Endothelial cell of umbilical vein (primary cell): Measurements from ENCODE around the gene CDHR5.

Experiments
- CTCF ChIP-seq, 2 donors: IDR thresholded peaks; 1 replicate in 1 of 2; 2 replicates in 1 of 2; pipeline ENCODE4 v1.5.1; 2011; ENCODE audit warnings: low read length in 2 of 2, mild to moderate bottlenecking in 2 of 2, moderate library complexity in 2 of 2, control low read depth in 1 of 2, inconsistent platforms in 1 of 2, low read depth in 1 of 2; ENCODE audit not compliant: insufficient read depth in 1 of 2; ENCODE audit errors: extremely low read depth in 1 of 2
- MAX ChIP-seq: IDR thresholded peaks from 2 replicates; pipeline ENCODE4 v1.6.1; 2011; ENCODE audit not compliant: insufficient read depth, insufficient read length
- POLR2A ChIP-seq: IDR thresholded peaks from 2 replicates; pipeline ENCODE4 v1.6.1; 2012; ENCODE audit warnings: low read depth, mild to moderate bottlenecking, control low read depth, low read length
- POLR2AphosphoS5 ChIP-seq: IDR thresholded peaks from 2 replicates; pipeline ENCODE4 v1.6.1; 2012; ENCODE audit warnings: low read depth, mild to moderate bottlenecking, control low read depth, low read length, moderate library complexity; ENCODE audit not compliant: insufficient read depth

GRCh38 chr11:643849-644738 lies 19.3 kb upstream of the CDHR5 start:
- TF ChIP-seq POLR2AphosphoS5 (no peak), MAX (no peak), CTCF (IDR thresholded peaks at IDR 0.05; ENCODE audit: extremely low read depth in 1 of 2, insufficient read depth in 1 of 2, low read depth in 1 of 2, low read length in 2 of 2) (no peak), POLR2A (no peak)
